KBM-7 (cell line): Measurements from ENCODE around the gene SEMA4D.

ENCODE experiments used
- DNase-seq: peaks from one replicate; pipeline ENCODE4 v3.0.0-alpha.2; 2015
- in situ Hi-C: fragments of 300-500 bp; cut with MboI; formaldehyde crosslinking; loops from 2 replicates; pipeline ENCODE4 v1.14.3; 2020; ENCODE audit warnings: low sequenced_read_pairs, low pct_unique_long_range_greater_than_20kb, mixed read lengths

The SEMA4D gene

GRCh38 chr9:89407070-89407469, 90.8 kb downstream of the SEMA4D start:
- in situ Hi-C loops: no loop called here
- no peak for DNase-seq

- peak; percentile 27 for DNase-seq
These were observed 92.1 kb downstream of the SEMA4D start for GRCh38 chr9:89405826-89406225.

DNA sequence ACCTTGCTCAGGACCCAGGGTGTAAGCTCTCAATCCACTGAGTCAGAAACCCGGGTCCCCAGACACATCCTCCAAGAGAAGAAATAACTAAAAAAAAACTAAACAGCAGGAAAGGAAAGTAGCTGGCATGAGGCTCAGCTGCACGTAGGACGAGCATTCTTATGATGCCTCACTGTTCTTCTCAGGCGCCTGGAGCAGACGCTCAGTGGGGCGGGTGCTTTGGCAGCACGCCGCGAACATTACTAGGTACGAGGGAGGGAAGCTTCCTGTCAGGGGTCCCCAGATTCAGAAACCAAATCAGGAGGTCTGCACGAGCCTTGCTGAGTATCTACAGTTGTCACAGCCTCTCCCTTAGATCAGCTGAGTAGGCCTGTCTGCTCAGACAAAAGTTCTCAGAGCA, 93.8 kb downstream of the SEMA4D start:
- in situ Hi-C loops: no loop called here
- no peak for DNase-seq

More at GRCh38 chr9:89405826-89406225, 92.1 kb downstream of the SEMA4D start:
- in situ Hi-C loops: no loop called here

DNA sequence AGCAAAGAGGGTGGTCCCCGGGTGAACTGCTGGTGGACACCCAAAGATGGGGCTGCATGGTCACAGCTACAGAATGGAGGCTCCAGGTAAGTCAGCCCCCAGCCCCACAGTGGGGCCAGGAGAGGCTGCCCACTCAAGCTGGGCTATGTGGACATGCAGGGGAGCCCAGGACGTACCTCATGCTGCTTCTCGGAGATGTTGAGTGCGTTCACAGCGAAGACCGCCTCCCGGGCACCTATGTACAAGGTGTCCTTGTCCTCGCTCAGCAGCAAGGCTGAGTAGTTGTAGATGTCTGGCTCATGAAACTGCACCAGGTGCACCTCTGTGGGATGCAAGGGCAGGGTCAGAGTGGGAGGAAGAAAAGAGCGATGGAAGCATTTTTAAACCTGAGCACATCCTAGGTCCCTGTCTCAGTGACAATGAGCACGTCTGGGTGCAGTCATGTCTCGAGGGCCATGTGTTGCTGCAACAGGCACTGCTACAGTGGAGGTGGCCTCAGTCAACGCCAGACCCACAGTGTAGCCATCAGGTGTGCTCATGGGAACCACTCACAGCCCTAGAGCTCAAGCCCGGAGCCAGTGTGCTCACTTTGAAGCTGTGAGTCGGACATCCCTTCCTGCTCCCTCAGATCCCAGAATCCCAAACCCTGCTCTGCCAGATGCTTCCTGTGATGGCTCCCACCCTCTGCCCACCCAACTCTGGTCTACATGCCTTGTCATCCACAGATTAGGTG, 95.1 kb downstream of the SEMA4D start:
- DNase-seq: no peak
- in situ Hi-C loops: no loop called here

DNA sequence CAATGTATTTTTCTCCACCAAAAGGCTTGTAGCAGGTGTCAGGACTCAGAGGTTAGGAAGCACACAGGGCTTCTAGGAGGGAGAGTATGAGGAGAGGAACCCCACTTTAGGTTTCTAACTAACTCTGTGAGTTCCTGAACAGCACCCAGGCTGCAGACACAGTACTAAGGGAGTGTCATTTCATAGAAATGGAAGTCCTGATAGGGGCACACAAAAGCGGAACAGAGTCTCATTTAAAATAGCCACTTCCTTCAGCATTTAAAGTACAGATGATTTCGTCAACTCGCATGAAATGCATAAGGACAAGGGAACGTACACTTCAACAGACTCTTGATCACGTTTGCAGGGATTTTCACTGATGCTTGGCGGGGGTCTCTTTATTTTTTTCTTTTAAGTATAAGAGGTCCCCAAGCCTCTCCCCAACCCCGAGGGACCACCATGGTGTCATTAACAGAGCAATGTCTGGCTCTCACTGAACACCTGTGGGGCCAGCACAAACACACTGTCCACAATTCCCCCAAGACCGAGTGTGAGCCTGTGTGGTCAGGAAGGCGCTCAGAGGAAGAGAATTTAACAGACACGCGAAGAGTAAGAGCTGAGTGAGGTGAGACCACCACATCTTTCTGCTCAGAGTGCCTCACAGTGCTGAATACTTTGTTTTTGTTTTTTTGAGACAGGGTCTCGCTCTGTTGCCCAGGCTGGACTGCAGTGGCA, 97.4 kb downstream of the SEMA4D start:
- peak; percentile 81 for DNase-seq
- in situ Hi-C loops: no loop called here

GRCh38 chr9:89398621-89399020, 99.3 kb downstream of the SEMA4D start:
- in situ Hi-C loops: no loop called here
- no peak for DNase-seq

- no peak for DNase-seq
- in situ Hi-C loops: no loop called here
These were observed 100.4 kb downstream of the SEMA4D start for GRCh38 chr9:89397471-89397870.

GRCh38 chr9:89395931-89396710, 101.8 kb downstream of the SEMA4D start:
- in situ Hi-C loops: no loop called here
- DNase-seq: no peak

DNA sequence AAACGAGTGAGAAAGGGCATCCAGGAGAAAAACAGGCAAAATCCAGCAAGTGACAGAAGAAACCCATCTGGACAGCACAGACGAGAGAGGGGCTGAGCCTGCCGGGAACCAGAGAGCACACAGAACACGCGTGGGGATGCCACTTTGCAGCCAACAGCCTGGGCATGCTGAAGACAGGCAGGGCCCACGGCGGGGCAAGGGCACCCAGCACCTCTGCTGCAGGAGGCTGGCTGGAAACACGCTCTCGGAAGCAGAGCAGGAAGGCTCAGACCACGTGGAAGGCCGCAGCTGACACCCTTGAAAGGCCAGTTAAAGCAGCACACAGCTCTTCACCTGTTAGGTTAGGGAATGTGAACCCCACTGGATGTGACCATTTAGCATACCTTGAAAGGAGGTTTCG, 103.5 kb downstream of the SEMA4D start:
- no peak for DNase-seq
- in situ Hi-C loops: no loop called here

GRCh38 chr9:89391585-89391984, 106.3 kb downstream of the SEMA4D start:
- no peak for DNase-seq
- in situ Hi-C loops: no loop called here

DNA sequence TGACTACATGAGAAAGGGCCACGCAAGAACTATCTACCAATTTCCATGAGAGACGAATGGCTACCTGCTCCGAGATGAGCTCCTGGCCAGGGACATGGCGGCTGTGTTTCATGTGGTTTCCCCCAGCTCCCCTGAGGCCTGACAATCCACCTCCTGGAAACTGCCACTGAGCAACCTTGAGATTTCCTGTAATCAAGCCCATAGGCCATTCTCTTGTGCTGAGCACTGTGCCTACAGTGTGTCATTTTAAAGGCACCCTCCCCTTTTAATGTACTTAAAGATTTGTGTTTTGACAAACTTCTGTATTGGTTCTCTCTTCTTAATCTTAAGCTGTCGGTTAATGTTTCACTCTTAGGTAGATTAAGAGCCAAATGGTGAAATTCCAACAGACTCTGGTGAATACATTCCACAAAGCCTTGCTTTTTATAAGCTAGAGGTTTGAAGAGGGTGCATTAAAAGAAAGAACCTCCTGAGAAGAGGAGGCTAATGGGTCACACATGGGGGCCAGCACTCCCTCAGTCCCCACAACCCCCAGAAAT, 107.3 kb downstream of the SEMA4D start:
- DNase-seq: no peak
- in situ Hi-C loops: no loop called here

- no peak for DNase-seq
- in situ Hi-C loops: no loop called here
These were observed 107.8 kb downstream of the SEMA4D start for GRCh38 chr9:89390068-89390555.

DNA sequence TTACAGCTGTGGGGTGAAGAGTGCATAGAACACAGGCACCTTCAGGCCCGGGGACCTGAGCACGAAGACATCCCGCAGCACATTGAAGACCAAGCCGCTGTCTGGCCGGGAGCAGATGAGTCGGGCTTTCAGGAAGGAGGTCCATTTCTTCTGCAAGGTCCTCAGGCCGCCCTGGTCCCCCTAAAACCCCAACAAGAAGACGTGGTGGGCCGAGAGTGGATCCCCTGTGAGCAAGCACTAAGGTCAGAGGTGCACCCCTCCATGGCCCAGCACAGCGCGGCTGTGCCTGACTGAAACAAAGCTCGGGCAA, 109.1 kb downstream of the SEMA4D start:
- in situ Hi-C loops: no loop called here
- no peak for DNase-seq

GRCh38 chr9:89388084-89388867, 109.6 kb downstream of the SEMA4D start:
- peak; percentile 43 for DNase-seq
- in situ Hi-C loops: no loop called here

DNA sequence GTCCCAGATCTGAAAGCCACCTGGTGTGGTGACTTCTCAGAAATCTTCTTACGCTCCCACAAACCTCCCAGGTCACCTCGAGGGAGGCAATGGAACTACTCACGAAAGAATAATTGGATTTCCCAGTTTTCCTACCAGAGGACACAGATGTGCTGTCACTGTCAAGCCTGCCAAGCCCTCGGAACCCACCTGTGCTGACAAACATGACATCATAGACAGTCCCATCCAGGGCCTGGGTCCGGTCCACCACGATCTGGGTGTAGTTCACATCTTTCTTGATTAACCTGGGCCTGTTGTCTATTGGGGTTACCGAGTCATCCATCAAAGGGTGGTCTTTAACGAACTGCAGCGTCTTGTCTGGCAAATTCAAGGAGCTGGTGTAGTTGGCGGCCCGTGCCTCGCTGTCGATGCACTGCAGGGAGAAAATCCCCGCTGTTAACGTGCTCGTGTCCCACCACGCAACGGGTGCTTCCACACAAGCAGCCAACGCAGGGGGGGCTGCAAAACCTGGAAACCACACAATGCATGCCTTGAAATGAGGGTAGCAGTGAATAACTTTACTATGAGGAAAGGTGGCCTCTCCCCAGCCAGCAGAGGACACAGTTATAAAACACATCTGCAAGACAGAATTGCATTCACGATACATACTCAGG, 110.6 kb downstream of the SEMA4D start:
- in situ Hi-C loops: no loop called here
- DNase-seq: no peak

- no peak for DNase-seq
- in situ Hi-C loops: no loop called here
These were observed 111.1 kb downstream of the SEMA4D start for GRCh38 chr9:89386797-89387196.

- in situ Hi-C loops: no loop called here
- DNase-seq: no peak
These were observed 111.7 kb downstream of the SEMA4D start for GRCh38 chr9:89386206-89386605.

DNA sequence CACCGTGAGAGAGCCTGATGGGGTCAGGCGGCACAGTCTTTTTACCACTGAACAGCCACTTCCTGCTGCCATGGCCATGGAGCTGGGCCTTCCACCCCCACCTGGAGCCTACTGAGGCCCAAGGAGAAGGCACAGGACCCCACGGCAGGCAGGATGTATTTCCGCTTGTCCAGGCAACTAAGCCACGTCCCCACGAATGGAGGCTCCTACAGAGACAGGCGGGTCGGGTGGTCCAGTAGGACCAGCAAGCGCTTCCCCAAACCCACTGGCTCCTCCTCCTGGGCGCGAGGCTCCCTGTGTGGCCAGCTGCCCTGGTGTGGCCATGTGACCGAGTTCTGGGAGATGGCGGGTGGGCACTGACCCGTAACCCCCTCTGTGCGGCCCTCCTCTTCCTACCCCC, 113.1 kb downstream of the SEMA4D start:
- no peak for DNase-seq
- in situ Hi-C loops: no loop called here
